Measurements from ENCODE around the gene RGL3. TPM values are rescaled to one million over a fixed set of nuclear protein-coding genes. Genes with fewer than 3 reads are reported as not detected.

RGL3 gene
- polyA plus RNA-seq, 1 of the 3 experiments (the other 2 are of a cell fraction): 13.3 TPM

DNA sequence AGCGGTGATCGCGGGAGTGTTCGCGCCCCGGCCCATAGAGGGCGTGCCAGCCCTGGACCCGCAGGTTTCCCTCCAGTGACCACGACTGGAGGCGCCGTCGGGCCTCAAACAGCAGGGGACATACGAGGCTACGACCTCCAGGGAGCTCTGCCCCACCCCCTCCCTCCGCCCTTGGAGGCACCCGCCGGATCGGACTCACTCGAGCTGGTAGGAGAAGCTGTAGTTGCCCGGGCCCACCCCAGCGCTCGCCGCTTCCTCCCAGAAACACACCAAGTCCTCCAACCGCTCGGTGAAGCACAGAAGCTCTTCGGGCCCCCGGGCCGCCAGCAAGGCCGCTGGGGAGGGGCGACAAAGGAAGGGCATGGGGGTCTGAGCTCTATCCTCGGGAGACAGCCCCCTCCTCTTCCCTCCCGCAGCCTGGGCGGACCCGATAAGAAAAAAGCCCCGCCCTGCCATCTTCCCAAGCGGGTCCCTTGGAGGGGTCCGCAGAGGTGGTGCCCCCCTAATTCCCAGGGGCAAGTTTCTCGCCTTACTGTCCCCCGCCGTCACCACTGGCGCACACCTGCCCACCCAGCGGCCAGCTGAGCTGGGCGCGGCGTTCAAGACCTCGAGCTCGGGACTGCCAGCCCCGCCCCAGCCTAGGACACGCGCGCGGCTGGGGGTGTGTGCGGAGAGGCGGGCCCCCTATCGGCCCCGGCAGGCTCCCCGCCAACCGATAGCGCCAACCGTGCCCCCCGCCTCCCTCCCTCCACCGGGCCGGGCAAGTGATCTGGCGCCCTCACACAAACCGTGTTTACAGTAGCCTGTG lies 36.0 kb downstream of the RGL3 start (continued):
- TF ChIP-seq, protein P1, sequence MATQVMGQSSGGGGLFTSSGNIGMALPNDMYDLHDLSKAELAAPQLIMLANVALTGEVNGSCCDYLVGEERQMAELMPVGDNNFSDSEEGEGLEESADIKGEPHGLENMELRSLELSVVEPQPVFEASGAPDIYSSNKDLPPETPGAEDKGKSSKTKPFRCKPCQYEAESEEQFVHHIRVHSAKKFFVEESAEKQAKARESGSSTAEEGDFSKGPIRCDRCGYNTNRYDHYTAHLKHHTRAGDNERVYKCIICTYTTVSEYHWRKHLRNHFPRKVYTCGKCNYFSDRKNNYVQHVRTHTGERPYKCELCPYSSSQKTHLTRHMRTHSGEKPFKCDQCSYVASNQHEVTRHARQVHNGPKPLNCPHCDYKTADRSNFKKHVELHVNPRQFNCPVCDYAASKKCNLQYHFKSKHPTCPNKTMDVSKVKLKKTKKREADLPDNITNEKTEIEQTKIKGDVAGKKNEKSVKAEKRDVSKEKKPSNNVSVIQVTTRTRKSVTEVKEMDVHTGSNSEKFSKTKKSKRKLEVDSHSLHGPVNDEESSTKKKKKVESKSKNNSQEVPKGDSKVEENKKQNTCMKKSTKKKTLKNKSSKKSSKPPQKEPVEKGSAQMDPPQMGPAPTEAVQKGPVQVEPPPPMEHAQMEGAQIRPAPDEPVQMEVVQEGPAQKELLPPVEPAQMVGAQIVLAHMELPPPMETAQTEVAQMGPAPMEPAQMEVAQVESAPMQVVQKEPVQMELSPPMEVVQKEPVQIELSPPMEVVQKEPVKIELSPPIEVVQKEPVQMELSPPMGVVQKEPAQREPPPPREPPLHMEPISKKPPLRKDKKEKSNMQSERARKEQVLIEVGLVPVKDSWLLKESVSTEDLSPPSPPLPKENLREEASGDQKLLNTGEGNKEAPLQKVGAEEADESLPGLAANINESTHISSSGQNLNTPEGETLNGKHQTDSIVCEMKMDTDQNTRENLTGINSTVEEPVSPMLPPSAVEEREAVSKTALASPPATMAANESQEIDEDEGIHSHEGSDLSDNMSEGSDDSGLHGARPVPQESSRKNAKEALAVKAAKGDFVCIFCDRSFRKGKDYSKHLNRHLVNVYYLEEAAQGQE (IDR thresholded peaks at IDR 0.05; ENCODE audit: low read depth, low read length): no peak

DNA sequence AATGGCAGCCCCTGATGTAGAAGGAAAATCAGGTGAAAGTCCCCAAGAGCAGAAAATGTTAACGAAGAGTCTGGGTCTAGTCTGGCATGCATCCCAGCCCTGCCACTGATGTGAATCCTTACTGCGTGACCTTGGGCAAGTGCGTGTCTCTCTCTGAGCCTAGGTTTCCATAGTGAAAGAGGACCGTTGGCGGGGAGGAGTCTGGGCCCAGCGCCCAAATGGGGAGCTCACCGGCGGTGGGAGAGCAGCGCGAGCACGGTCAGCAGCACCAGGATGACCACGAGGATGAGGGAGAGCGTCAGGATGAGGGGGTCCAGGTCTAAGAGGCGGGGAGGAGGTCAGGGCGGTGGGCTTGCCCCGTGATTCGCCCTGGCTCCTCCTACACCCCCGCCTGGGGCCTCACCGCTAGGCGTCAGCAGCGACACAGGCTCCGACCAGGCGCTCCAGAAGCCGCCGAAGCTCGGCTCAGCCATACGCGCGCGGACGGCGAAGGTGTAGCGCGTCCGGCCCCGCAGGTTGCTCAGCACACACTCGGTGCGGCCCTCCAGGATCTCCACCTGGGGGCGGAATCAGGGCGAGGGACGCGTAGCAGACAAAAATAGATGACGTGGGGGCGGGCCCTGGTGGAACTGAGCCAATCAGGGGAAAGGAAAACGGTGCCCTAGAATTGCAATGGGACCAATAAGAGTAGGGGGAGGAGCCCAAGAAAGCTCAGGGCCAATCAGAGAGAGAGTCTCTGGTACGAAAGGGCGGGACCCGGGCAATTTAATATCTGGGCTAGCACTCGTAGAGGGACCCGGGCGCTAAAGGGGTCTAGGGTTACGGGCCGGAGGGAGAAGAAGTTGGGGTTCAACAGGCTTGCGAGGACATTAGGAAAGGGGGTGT lies 38.2 kb downstream of the RGL3 start:
- no peaks in the 10 kb centered on the region for H3K9me2 ChIP-seq
- no peaks in the 10 kb centered on the region for H4K20me1 ChIP-seq (ENCODE audit: insufficient read depth)
- no peaks in the 10 kb centered on the region for H3K9me3 ChIP-seq
- H3K9ac ChIP-seq: peak overlapping the region; percentile 56
- no peaks in the 10 kb centered on the region for H3K36me3 ChIP-seq (replicated peaks in 1 of 2; ENCODE audit: control insufficient read depth in 1 of 2, insufficient read depth in 2 of 2, low read length in 1 of 2)
- H3F3A ChIP-seq (replicated peaks; ENCODE audit: insufficient read depth): peaks cover 36% of the 10 kb centered on the region
- peaks cover 16 to 19% of the 10 kb centered on the region in 2 experiments; a peak in 3 of 4 replicates for H3K4me1 ChIP-seq (ENCODE audit: control insufficient read depth in 1 of 2, insufficient read depth in 2 of 2, low read depth in 1 of 2, low read length in 1 of 2)
- DNase-seq: peak; percentile 95
- H3K27me3 ChIP-seq (ENCODE audit: insufficient read depth): no peaks in the 10 kb centered on the region
- peak overlapping the region; percentile 61 to 70 for H3K4me3 ChIP-seq (ENCODE audit: low read depth in 2 of 2, low read length in 1 of 2)
- H2AFZ ChIP-seq (ENCODE audit: low read depth): peak overlapping the region; percentile 87
- peak overlapping the region; percentile 51 to 73 for H3K27ac ChIP-seq (ENCODE audit: low read depth in 2 of 2, low read length in 1 of 2)
- peak overlapping the region; percentile 79 for H3K4me2 ChIP-seq
- peaks cover 17% of the 10 kb centered on the region for H3K79me2 ChIP-seq (ENCODE audit: insufficient read depth)
- WGBS (ENCODE audit: low lambda C conversion rate): 4% methylated on average over 33 of the region's 54 CpGs
- ChIA-PET POLR2A (interaction anchor here (0.7 to 4.3 kb wide), 9 partner anchors 34 to 100 kb away, joined by 3 to 30 read pairs (median 6); partner anchors contain the start of genes CCDC159, ELAVL3, ODAD3 and RGL3), CTCF (interaction anchor here (0.6 to 6.4 kb wide), 42 partner anchors 7 to 203 kb away, joined by 3 to 85 read pairs (median 5); partner anchors contain the start of genes ELAVL3, ELOF1, ODAD3 and PRKCSH)
- TF ChIP-seq, protein P2, sequence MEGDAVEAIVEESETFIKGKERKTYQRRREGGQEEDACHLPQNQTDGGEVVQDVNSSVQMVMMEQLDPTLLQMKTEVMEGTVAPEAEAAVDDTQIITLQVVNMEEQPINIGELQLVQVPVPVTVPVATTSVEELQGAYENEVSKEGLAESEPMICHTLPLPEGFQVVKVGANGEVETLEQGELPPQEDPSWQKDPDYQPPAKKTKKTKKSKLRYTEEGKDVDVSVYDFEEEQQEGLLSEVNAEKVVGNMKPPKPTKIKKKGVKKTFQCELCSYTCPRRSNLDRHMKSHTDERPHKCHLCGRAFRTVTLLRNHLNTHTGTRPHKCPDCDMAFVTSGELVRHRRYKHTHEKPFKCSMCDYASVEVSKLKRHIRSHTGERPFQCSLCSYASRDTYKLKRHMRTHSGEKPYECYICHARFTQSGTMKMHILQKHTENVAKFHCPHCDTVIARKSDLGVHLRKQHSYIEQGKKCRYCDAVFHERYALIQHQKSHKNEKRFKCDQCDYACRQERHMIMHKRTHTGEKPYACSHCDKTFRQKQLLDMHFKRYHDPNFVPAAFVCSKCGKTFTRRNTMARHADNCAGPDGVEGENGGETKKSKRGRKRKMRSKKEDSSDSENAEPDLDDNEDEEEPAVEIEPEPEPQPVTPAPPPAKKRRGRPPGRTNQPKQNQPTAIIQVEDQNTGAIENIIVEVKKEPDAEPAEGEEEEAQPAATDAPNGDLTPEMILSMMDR (IDR thresholded peaks at IDR 0.05): peak; percentile 72
- peak; percentile 70 for TF ChIP-seq SIN3A (IDR thresholded peaks at IDR 0.05; ENCODE audit: borderline replicate concordance, low read depth, low read length)
- TF ChIP-seq RFX5 (IDR thresholded peaks at IDR 0.05; ENCODE audit: low read length): peak; percentile 56; the same call in 1 of the 2 replicates
- TF ChIP-seq FOXM1 (IDR thresholded peaks at IDR 0.05; ENCODE audit: low read depth): no peak
- TF ChIP-seq MXI1 (IDR thresholded peaks at IDR 0.05; ENCODE audit: low read depth, low read length): 0 out of 2 replicates have a peak, but pooled peaks have one; percentile 59
- no peak for TF ChIP-seq EZH2phosphoT487 (IDR thresholded peaks at IDR 0.05; ENCODE audit: borderline replicate concordance, low read depth)
- peak; percentile 68; the same call in 1 of the 2 replicates for TF ChIP-seq POLR2AphosphoS5 (IDR thresholded peaks at IDR 0.05; ENCODE audit: low read depth, low read length)
- no peak for TF ChIP-seq RXRA (IDR thresholded peaks at IDR 0.05; ENCODE audit: borderline replicate concordance, low read depth)
- TF ChIP-seq JUND (IDR thresholded peaks at IDR 0.05): no peak
- no peak for TF ChIP-seq YY1 (IDR thresholded peaks at IDR 0.05; ENCODE audit: low read depth)
- TF ChIP-seq ELF1 (IDR thresholded peaks at IDR 0.05): no peak
- no peak for TF ChIP-seq GATA2 (CRISPR knock-in tag; IDR thresholded peaks at IDR 0.05)
- TF ChIP-seq, protein P3, sequence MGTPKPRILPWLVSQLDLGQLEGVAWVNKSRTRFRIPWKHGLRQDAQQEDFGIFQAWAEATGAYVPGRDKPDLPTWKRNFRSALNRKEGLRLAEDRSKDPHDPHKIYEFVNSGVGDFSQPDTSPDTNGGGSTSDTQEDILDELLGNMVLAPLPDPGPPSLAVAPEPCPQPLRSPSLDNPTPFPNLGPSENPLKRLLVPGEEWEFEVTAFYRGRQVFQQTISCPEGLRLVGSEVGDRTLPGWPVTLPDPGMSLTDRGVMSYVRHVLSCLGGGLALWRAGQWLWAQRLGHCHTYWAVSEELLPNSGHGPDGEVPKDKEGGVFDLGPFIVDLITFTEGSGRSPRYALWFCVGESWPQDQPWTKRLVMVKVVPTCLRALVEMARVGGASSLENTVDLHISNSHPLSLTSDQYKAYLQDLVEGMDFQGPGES (IDR thresholded peaks at IDR 0.05; ENCODE audit: low read depth, low read length): peak; percentile 64
- no peak for TF ChIP-seq RCOR1 (IDR thresholded peaks at IDR 0.05; ENCODE audit: low read length)
- no peak for TF ChIP-seq GABPA (IDR thresholded peaks at IDR 0.05; ENCODE audit: low read depth)
- TF ChIP-seq, protein P4, sequence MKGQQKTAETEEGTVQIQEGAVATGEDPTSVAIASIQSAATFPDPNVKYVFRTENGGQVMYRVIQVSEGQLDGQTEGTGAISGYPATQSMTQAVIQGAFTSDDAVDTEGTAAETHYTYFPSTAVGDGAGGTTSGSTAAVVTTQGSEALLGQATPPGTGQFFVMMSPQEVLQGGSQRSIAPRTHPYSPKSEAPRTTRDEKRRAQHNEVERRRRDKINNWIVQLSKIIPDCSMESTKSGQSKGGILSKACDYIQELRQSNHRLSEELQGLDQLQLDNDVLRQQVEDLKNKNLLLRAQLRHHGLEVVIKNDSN (IDR thresholded peaks at IDR 0.05; ENCODE audit: borderline replicate concordance, low read depth): no peak
- TF ChIP-seq, protein P5, sequence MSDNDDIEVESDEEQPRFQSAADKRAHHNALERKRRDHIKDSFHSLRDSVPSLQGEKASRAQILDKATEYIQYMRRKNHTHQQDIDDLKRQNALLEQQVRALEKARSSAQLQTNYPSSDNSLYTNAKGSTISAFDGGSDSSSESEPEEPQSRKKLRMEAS (IDR thresholded peaks at IDR 0.05; ENCODE audit: low read depth): peak; percentile 9
- TF ChIP-seq, protein P6, sequence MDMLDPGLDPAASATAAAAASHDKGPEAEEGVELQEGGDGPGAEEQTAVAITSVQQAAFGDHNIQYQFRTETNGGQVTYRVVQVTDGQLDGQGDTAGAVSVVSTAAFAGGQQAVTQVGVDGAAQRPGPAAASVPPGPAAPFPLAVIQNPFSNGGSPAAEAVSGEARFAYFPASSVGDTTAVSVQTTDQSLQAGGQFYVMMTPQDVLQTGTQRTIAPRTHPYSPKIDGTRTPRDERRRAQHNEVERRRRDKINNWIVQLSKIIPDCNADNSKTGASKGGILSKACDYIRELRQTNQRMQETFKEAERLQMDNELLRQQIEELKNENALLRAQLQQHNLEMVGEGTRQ (IDR thresholded peaks at IDR 0.05; ENCODE audit: borderline replicate concordance, low read depth, low read length): no peak
- no peak for TF ChIP-seq TCF12 (IDR thresholded peaks at IDR 0.05)
